HepG2 (cell line): Measurements from ENCODE around the gene HSPB7. TPM values are rescaled to one million over a fixed set of nuclear protein-coding genes. Genes with fewer than 3 reads are reported as not detected.

Source experiments
- ATAC-seq: fragments of 200-7000 bp; cut with Tn5 transposase; 3 replicates; pipeline ENCODE4 v1.9.1; 2020; ENCODE audit warnings: mild to moderate bottlenecking, moderate library complexity
- BruUV-seq: library from RNA; stranded (reverse); fragments of 400-500 nt; replicated peaks from 2 replicates; lab custom pipeline; 2021; lab: Mats Ljungman, UMichigan
- CTCF ChIA-PET: fragments of 300-600 bp; formaldehyde crosslinking; extraction: SDS; loops from one replicate; lab custom pipeline; 2021; ENCODE audit warnings: low total read pairs, inconsistent platforms, low intra/inter-chr PET ratio; lab: Yijun Ruan, JAX
- POLR2A ChIA-PET: fragments of 350-600 bp; sonication (Branson Sonifier 250); formaldehyde crosslinking; loops from one replicate; lab custom pipeline; 2020; ENCODE audit warnings: antibody characterized with exemption, inconsistent platforms; lab: Yijun Ruan, JAX
- DNase-seq: peaks from one replicate; pipeline ENCODE4 v3.0.0-alpha.2; 2015; ENCODE audit warnings: low spot score
- FAIRE-seq: peaks from 3 replicates; lab custom pipeline; 2011; peaks lifted over from hg19 to GRCh38; lab: Jason Lieb, UNC
- H2AFZ ChIP-seq: one replicate; pipeline ENCODE4 v1.6.1; 2011; ENCODE audit warnings: low read length, inconsistent platforms
- H3K27ac ChIP-seq: fragments of 300-600 bp; 3 replicates; pipeline ENCODE4 v1.8.0; 2011; ENCODE audit warnings: mixed run types, mild to moderate bottlenecking, mixed read lengths, low read length, inconsistent platforms; ENCODE audit not compliant: insufficient read depth; ENCODE audit errors: extremely low read length
- H3K27me3 ChIP-seq, 2 experiments: fragments of 200-600 bp in 1 of 2; 2 replicates in 1 of 2; 3 replicates in 1 of 2; pipeline versions ENCODE4 v1.6.0 to v1.8.0; 2011; ENCODE audit warnings: low read length in 2 of 2, mild to moderate bottlenecking in 2 of 2, moderate library complexity in 2 of 2, inconsistent platforms in 1 of 2; ENCODE audit not compliant: insufficient read depth in 2 of 2, control insufficient read depth in 1 of 2
- H3K36me3 ChIP-seq, 2 experiments: fragments of 200-600 bp in 1 of 2; replicated peaks in 1 of 2; 2 replicates in 1 of 2; 3 replicates in 1 of 2; pipeline versions ENCODE4 v1.5.1 to v1.8.0; 2011; ENCODE audit warnings: low read length in 2 of 2, inconsistent platforms in 1 of 2; ENCODE audit not compliant: insufficient read depth in 2 of 2, control insufficient read depth in 1 of 2
- H3K4me1 ChIP-seq: 2 replicates; pipeline ENCODE4 v1.5.1; 2012; ENCODE audit warnings: low read length, inconsistent platforms; ENCODE audit not compliant: insufficient read depth
- H3K4me2 ChIP-seq: 2 replicates; pipeline ENCODE4 v1.6.0; 2011; ENCODE audit warnings: low read depth, low read length, inconsistent platforms
- H3K4me3 ChIP-seq, 3 experiments: fragments of 200-600 bp in 1 of 3; sonication (generic), shearing (Covaris generic) in 1 of 3; replicated peaks in 1 of 3; 2 replicates each; pipeline ENCODE4 v1.5.1; 2011 to 2016; ENCODE audit warnings: low read length in 3 of 3, inconsistent platforms in 2 of 3, low read depth in 2 of 3, mild to moderate bottlenecking in 2 of 3, control low read depth in 1 of 3, mixed read lengths in 1 of 3; ENCODE audit not compliant: insufficient read depth in 1 of 3
- H3K79me2 ChIP-seq: one replicate; pipeline ENCODE4 v1.6.1; 2011; ENCODE audit warnings: low read length, inconsistent platforms; ENCODE audit not compliant: insufficient read depth
- H3K9ac ChIP-seq: 2 replicates; pipeline ENCODE4 v1.6.0; 2011; ENCODE audit warnings: mild to moderate bottlenecking, low read depth, low read length, inconsistent platforms; ENCODE audit not compliant: insufficient read depth
- H3K9me3 ChIP-seq: 2 replicates; pipeline ENCODE4 v1.5.1; 2012; ENCODE audit warnings: mild to moderate bottlenecking, low read length
- H4K20me1 ChIP-seq: 2 replicates; pipeline ENCODE4 v1.6.0; 2011; ENCODE audit warnings: inconsistent platforms, mild to moderate bottlenecking, low read length, moderate library complexity; ENCODE audit not compliant: insufficient read depth
- CHCHD3 ChIP-seq: sonication (generic); formaldehyde crosslinking; IDR thresholded peaks from 2 replicates; pipeline ENCODE4 v1.8.0; 2022; ENCODE audit warnings: mild to moderate bottlenecking, missing genetic modification reagents, moderate library complexity
- LCORL ChIP-seq, 2 experiments: fragments of 450-650 bp in 1 of 2; sonication (generic) in 1 of 2; formaldehyde crosslinking in 1 of 2; IDR thresholded peaks; 2 replicates each; pipeline versions ENCODE4 v1.5.0 to v1.6.1; 2017 to 2020; ENCODE audit warnings: antibody characterized with exemption in 1 of 2, missing genetic modification reagents in 1 of 2
- POLR2AphosphoS5 ChIP-seq: IDR thresholded peaks from 2 replicates; pipeline ENCODE4 v1.6.1; 2012; ENCODE audit warnings: low read depth, low read length
- TCF7L2 ChIP-seq: IDR thresholded peaks from 2 replicates; pipeline ENCODE4 v1.6.1; 2011; ENCODE audit warnings: mild to moderate bottlenecking, low read depth, low read length, moderate library complexity
- TMF1 ChIP-seq: sonication (generic); formaldehyde crosslinking; IDR thresholded peaks from 2 replicates; pipeline ENCODE4 v1.8.1; 2022; ENCODE audit warnings: low read depth, missing genetic modification reagents
- ZNF343 ChIP-seq: sonication (generic); formaldehyde crosslinking; IDR thresholded peaks from 2 replicates; pipeline ENCODE4 v1.4.0; 2020; ENCODE audit warnings: mild to moderate bottlenecking, missing genetic modification reagents
- ZNF629 ChIP-seq: sonication (generic); formaldehyde crosslinking; conservative IDR thresholded peaks from 2 replicates; pipeline ENCODE4 v1.5.0; 2020; ENCODE audit warnings: missing genetic modification reagents
- WGBS: methylation state at CpG from one replicate; pipeline ENCODE4 v1.1.6; 2017; ENCODE audit warnings: low lambda C conversion rate; 5-methylcytosine and 5-hydroxymethylcytosine counted together
- in situ Hi-C: cut with HindIII; loops from 2 replicates; pipeline ENCODE4 v1.10.0; 2017; ENCODE audit warnings: low pct_unique_long_range_greater_than_20kb; ENCODE audit not compliant: extremely low pct_ligation_motif_present
- intact Hi-C: fragments of 100-400 bp; cut with micrococcal nuclease; formaldehyde crosslinking; loops from one replicate; pipeline ENCODE4 v1.10.0; 2022; ENCODE audit not compliant: unreplicated experiment
- polyA plus RNA-seq, 8 experiments: library from polyadenylated mRNA; depleted of rRNA in 3 of 8; stranded (reverse) in 7 of 8; unstranded in 1 of 8; fragments of >200 nt; fragmentation: Illumina TruSeq in 4 of 8; extraction: Trizol in 4 of 8; gene quantifications; 2 replicates each; pipeline versions ENCODE4 v1.2.1 to v1.2.3, GENCODE V29; 2011 to 2016; ENCODE audit warnings: low read depth in 4 of 8, missing spikeins in 1 of 8, mixed read lengths in 1 of 8; ENCODE audit not compliant: insufficient read depth in 1 of 8
- total RNA-seq, 5 experiments: library from RNA; depleted of rRNA; stranded (reverse); fragments of >200 nt; fragmentation: Illumina TruSeq; extraction: Trizol; gene quantifications; 2 replicates each; pipeline ENCODE4 v1.2.3, GENCODE V29; 2016; ENCODE audit warnings: low read depth in 1 of 5
- TF ChIP-seq, protein P1 (sequence below): sonication (generic); formaldehyde crosslinking; IDR thresholded peaks from 2 replicates; pipeline ENCODE4 v1.5.0; 2020; ENCODE audit warnings: mild to moderate bottlenecking, missing genetic modification reagents
- TF ChIP-seq, protein P2 (sequence below): sonication (generic); formaldehyde crosslinking; IDR thresholded peaks from 2 replicates; pipeline ENCODE4 v1.5.1; 2020; ENCODE audit warnings: mild to moderate bottlenecking, missing genetic modification reagents

Gene HSPB7
- total and polyA plus RNA-seq, 2 of the 13 experiments (the other 11 are each of a cell fraction or from before 2014, with no cell fraction given), result 0.20 TPM; not detected in 1

DNA sequence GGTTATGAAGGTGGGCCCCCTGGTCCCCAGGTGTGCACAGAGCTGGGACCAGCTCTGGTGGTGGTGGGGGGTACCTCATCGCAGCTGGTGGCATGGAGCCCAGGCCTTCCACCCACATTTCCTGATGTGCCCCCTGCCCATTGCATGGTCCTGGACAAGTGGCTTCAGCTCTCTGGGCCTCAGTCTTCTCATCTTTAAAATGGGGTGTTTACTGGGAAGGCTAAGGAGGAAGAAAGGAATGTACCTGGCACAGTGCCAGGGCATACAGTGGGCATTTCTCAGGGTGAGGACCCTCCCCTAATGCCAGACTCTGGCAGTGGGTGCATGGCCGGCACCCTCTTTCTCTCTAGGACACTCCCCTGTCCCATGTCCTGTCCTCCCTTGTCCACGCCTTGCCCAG lies 33.2 kb upstream of the HSPB7 start:
- CTCF ChIA-PET, result no interaction called here
- ATAC-seq, result no peak
- Histone ChIP-seq H2AFZ (no peak overlapping the region), H3K9ac (no peak overlapping the region), H3K4me2 (no peak overlapping the region), H3K9me3 (no peaks in the 10 kb centered on the region), H3K79me2 (no peaks in the 10 kb centered on the region), H3K4me3 (no peak overlapping the region), H3K4me1 (peaks cover 17% of the 10 kb centered on the region), H3K36me3 (no peaks in the 10 kb centered on the region), H3K27ac (no peak overlapping the region), H3K27me3 (peaks cover 6 to 43% of the 10 kb centered on the region in 2 experiments; a peak in 3 of 5 replicates), H4K20me1 (no peaks in the 10 kb centered on the region; the same call in 1 of the 2 replicates)
- WGBS, result 38% methylated on average over 1 of the region's 3 CpGs
- no peak for FAIRE-seq
- intact Hi-C loops, result no loop called here
- TF ChIP-seq POLR2AphosphoS5 (no peak), LCORL (IDR thresholded peaks at IDR 0.05) (peak; percentile 70), LCORL (CRISPR knock-in tag; IDR thresholded peaks at IDR 0.05) (no peak), ZNF629 (peak; percentile 84)
- TF ChIP-seq, protein P1, sequence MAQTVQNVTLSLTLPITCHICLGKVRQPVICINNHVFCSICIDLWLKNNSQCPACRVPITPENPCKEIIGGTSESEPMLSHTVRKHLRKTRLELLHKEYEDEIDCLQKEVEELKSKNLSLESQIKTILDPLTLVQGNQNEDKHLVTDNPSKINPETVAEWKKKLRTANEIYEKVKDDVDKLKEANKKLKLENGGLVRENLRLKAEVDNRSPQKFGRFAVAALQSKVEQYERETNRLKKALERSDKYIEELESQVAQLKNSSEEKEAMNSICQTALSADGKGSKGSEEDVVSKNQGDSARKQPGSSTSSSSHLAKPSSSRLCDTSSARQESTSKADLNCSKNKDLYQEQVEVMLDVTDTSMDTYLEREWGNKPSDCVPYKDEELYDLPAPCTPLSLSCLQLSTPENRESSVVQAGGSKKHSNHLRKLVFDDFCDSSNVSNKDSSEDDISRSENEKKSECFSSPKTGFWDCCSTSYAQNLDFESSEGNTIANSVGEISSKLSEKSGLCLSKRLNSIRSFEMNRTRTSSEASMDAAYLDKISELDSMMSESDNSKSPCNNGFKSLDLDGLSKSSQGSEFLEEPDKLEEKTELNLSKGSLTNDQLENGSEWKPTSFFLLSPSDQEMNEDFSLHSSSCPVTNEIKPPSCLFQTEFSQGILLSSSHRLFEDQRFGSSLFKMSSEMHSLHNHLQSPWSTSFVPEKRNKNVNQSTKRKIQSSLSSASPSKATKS (CRISPR knock-in tag), result no peak
- in situ Hi-C loops, result no loop called here
- BruUV-seq, result no TSS peak
- POLR2A ChIA-PET, result no interaction called here
- DNase-seq, result no peak

DNA sequence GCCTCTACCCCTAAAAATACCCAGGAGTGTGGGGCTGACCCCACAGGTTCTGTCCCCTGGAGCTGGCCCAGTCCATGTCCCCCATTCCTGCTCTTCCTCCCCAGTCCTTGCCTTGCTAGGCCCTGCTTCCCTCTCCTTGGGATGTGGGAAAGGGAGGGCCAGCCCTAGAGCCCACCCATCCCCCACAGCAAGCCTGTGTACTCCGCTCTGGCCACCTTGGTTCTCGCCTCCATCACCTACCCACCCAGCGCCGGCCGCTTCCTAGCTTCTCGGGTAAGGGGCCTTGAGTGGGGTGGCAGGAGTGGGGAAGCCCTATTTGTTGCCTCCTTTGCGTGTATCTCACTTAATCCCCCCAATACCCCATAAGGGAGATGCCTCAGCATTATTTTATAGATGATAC lies 32.5 kb upstream of the HSPB7 start:
- Histone ChIP-seq H3K27me3 (peaks cover 6 to 43% of the 10 kb centered on the region in 2 experiments; a peak in 3 of 5 replicates), H3K79me2 (no peaks in the 10 kb centered on the region), H3K9me3 (no peaks in the 10 kb centered on the region), H3K9ac (no peak overlapping the region), H2AFZ (no peak overlapping the region), H3K36me3 (no peaks in the 10 kb centered on the region), H3K27ac (no peak overlapping the region), H3K4me3 (no peak overlapping the region), H3K4me2 (no peak overlapping the region), H4K20me1 (no peaks in the 10 kb centered on the region), H3K4me1 (peaks cover 10% of the 10 kb centered on the region)
- ChIA-PET CTCF (no interaction called here), POLR2A (no interaction called here)
- ATAC-seq, result no peak
- DNase-seq, result no peak
- no peak for FAIRE-seq
- intact Hi-C loops (no loop called here), in situ Hi-C loops (no loop called here)
- BruUV-seq, result no TSS peak
- WGBS, result 0% methylated on average over 1 of the region's 7 CpGs
- TF ChIP-seq CHCHD3 (CRISPR knock-in tag) (no peak), TCF7L2 (no peak), TMF1 (CRISPR knock-in tag) (no peak), ZNF343 (CRISPR knock-in tag) (no peak)
- TF ChIP-seq, protein P2, sequence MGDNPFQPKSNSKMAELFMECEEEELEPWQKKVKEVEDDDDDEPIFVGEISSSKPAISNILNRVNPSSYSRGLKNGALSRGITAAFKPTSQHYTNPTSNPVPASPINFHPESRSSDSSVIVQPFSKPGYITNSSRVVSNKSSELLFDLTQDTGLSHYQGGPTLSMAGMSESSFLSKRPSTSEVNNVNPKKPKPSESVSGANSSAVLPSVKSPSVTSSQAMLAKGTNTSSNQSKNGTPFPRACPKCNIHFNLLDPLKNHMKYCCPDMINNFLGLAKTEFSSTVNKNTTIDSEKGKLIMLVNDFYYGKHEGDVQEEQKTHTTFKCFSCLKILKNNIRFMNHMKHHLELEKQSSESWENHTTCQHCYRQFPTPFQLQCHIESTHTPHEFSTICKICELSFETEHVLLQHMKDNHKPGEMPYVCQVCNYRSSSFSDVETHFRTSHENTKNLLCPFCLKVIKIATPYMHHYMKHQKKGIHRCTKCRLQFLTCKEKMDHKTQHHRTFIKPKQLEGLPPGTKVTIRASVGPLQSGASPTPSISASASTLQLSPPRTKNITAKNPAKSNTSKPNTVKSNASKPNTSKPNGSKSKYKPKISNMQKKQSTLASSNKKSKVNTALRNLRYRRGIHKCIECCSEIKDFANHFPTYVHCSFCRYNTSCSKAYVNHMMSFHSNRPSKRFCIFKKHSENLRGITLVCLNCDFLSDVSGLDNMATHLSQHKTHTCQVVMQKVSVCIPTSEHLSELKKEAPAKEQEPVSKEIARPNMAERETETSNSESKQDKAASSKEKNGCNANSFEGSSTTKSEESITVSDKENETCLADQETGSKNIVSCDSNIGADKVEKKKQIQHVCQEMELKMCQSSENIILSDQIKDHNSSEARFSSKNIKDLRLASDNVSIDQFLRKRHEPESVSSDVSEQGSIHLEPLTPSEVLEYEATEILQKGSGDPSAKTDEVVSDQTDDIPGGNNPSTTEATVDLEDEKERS (CRISPR knock-in tag), result no peak
